Measurements from ENCODE around the gene CDK10.

GRCh38 chr16:89709716-89710432 lies 23.4 kb downstream of the CDK10 start:
- TF ChIP-seq ZNF274 (IDR thresholded peaks at IDR 0.05; ENCODE audit: low read depth, low read length) (no peak), SUZ12 (IDR thresholded peaks at IDR 0.05; ENCODE audit: extremely low read depth, insufficient read depth, insufficient read length) (no peak), YY1 (IDR thresholded peaks at IDR 0.05; ENCODE audit: insufficient read depth, insufficient read length) (no peak)
